GM12865 (cell line): ENCODE results near the gene SMCO2.

ENCODE experiments used
- DNase-seq: peaks from one replicate; pipeline ENCODE4 v3.0.0; 2010; ENCODE audit warnings: low read depth
- H3K4me3 ChIP-seq: 2 replicates; pipeline ENCODE4 v1.5.1; 2011; ENCODE audit warnings: mild to moderate bottlenecking, low read depth, low read length, control low read depth
- CTCF ChIP-seq: IDR thresholded peaks from 2 replicates; pipeline ENCODE4 v1.5.1; 2011; ENCODE audit warnings: low read length, control low read depth, low read depth, inconsistent platforms; ENCODE audit not compliant: insufficient read depth; ENCODE audit errors: missing control alignments

The SMCO2 gene

GRCh38 chr12:27462851-27463250 is 16.3 kb downstream of the SMCO2 start:
- no peak for DNase-seq
- H3K4me3 ChIP-seq: no peak overlapping the region
- TF ChIP-seq CTCF: no peak

GRCh38 chr12:27463511-27464219 is 17.1 kb downstream of the SMCO2 start:
- TF ChIP-seq CTCF: no peak
- no peak for DNase-seq
- no peak overlapping the region for H3K4me3 ChIP-seq

- H3K4me3 ChIP-seq: no peak overlapping the region
- DNase-seq: no peak
- TF ChIP-seq CTCF: no peak
These were observed 17.7 kb downstream of the SMCO2 start for GRCh38 chr12:27464220-27464554.

GRCh38 chr12:27467641-27468040 is 21.1 kb downstream of the SMCO2 start:
- no peak overlapping the region for H3K4me3 ChIP-seq
- peak; percentile 25 for DNase-seq
- TF ChIP-seq CTCF: no peak

- no peak for DNase-seq
- no peak overlapping the region for H3K4me3 ChIP-seq
- no peak for TF ChIP-seq CTCF
These were observed 21.7 kb downstream of the SMCO2 start for GRCh38 chr12:27468241-27468640.

GRCh38 chr12:27469176-27469736 is 22.7 kb downstream of the SMCO2 start:
- H3K4me3 ChIP-seq: no peak overlapping the region
- TF ChIP-seq CTCF: no peak
- DNase-seq: no peak

- no peak overlapping the region for H3K4me3 ChIP-seq
- no peak for TF ChIP-seq CTCF
- no peak for DNase-seq
These were observed 26.1 kb downstream of the SMCO2 start for GRCh38 chr12:27472604-27473003.
